GM19238 (cell line): ENCODE results near the gene CYB5A.

ENCODE experiments used
- DNase-seq: peaks from one replicate; pipeline ENCODE4 v3.0.0; 2011; ENCODE audit warnings: low spot score; ENCODE audit not compliant: insufficient read length

CYB5A gene

GRCh38 chr18:74278058-74278457, 13.7 kb downstream of the CYB5A start:
- DNase-seq = no peak

- DNase-seq = no peak
Observed at GRCh38 chr18:74277296-74277695, 14.5 kb downstream of the CYB5A start.

- no peak for DNase-seq
Observed at GRCh38 chr18:74276609-74277008, 15.2 kb downstream of the CYB5A start.

DNA sequence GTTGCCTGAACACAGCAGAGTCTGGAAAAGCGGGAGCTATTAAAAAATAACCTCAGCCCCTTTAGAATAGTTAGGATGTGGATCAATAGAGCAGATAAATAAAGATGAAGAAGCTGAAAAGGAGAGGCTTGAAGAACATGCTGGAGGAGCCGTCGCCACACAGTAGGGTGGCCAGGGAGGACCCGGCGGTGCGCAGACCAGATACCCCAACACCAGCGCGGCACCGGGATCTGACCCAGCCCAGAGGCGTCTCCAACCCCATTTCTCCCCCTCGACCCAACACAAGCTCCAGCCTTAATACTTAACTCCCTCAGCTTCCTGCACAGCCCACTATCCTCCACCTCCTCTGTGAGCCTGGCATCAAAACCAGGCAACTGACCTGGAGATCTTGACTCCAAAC, 16.0 kb downstream of the CYB5A start:
- no peak for DNase-seq

DNA sequence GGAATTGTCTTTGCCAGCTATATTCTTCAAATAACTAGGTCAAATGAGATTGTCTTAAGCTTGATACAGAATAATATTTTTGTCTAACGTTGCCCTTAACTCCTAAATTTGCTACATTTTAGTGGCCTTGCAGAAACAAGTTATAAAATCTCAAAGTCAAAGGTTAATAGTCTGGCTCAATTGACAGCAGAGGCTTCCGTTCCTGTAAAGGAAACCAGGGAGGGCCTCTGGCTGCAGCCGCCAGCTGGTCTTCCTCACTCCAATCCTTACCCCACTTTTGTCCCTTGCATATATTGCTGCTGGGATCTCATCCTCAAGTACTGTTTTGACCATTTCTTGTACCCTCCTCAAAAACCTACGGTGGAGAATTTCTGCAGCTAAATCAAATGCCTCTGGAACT, 17.1 kb downstream of the CYB5A start:
- no peak for DNase-seq

DNA sequence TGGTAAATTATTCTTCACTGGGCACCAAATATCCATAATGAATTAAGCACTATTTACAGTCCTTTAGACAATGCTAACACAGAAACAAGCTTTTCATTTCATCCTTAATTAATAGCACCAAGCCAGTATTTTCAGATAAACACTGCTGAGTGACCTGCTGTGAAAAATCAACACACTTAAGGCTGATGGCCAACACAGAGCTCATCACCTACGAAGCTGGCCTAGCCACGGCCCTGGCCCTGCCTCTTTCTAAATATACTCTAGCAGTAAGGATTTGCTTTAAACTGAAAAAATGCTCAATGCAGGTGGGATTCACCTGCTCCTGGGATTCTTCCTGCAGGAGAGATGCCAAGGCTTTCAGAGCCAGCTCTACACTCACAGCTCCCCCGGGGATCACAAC, 18.4 kb downstream of the CYB5A start:
- no peak for DNase-seq

- no peak for DNase-seq
Observed at GRCh38 chr18:74271635-74272034, 20.1 kb downstream of the CYB5A start.

- DNase-seq = no peak
Observed at GRCh38 chr18:74268933-74269620, 22.7 kb downstream of the CYB5A start.

DNA sequence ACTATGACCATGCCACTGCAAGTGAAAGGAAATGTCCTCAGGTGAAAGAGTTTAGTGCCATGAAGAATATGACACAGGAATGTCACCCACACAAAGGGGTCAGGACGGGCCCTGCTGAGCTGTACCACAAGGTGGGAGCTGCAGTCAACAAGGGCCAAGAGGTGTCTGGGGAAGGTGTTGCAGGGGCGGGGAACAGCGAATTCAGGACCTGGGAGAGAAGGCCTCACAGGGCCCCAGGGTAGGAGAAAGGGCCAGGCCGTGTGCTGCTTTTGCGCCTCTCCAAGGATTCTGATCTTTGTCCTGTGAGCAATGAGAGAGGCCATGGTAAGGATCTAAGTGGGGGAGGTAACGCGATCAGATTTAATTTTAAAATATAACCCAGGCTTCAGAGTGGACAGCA, 23.6 kb downstream of the CYB5A start:
- DNase-seq = no peak

DNA sequence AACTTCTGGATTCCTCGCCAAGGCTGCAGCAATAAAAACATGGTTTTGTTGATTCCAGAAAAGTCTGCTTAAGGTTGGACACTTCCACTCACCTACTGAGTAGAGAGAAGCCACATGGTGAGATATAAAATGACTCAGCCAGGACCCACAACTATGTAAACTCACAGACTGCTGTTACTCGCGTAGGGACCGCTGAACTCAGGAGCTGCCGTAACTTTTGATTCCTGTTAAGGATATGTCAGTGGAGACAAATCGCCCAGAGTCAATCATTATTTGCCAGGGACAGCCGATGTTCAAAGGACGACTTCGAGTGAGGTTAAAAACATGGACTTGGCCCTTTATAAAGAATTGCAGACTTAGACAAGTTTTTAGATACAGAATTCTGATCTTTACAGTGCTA, 25.6 kb downstream of the CYB5A start:
- no peak for DNase-seq

GRCh38 chr18:74265546-74266098, 26.1 kb downstream of the CYB5A start:
- no peak for DNase-seq

DNA sequence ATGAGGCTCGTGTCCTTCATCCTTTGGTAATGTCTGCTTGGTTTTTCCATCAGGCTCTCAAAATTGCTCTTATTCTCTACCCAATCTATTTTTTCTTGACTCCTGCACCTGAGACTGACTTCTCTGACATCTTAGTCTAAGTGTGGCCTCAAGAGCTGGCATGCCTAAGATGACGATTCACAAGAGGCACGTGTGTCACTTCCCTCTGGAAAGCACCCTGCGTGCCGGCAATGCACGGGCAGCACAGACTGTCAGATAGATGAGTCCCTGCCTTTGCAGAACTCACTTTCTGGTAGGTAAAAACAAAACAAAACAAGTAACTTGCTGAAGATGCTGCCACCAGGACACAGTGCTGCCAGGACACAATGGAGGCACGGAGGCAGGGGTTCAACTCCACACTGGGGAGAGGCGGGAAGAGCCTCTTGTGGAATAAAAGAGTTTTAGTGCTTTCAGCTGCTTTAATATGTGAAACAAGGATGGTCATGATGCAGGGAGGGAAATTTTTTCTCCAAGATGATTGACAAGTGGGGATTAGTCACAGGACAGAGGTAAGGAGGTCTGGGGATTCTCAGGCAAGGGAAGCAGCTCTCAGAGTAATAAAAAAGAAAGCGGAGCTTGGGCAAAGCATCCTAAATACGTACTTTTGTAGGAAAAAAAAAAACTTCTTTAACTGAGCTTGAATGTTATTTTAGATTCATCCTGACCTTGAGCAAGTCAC, 27.3 kb downstream of the CYB5A start:
- DNase-seq = peak; percentile 26

DNA sequence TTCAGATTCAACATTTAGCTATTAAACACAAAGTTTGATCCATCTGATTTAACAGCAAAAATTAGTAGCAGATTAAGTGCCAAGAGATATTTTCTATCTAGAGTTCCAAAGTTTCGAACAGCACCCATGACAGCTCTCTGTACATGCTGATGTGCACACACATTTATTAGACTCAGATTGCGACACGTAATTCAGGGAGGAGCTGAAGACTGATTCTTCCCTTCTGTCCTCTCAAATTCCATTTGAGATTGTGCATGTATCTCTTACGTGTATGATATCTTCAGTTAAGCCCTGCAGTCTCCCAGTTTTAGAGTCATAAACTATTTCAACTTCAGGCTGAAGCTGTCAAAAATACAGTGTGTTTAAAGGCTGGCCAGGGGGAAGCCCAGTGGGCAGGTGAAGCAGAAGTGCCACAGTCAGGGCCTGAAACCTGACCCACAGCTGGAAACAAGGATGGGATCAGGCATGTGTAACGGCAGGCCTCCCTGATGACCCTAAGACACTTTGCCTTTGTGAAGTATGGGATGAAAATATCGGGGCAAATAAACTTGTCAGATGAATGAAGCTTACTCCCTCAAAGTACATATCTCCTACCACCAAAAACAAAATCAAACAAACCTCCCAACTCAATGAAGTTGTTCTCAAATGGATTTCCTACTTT, 30.6 kb downstream of the CYB5A start:
- no peak for DNase-seq

DNA sequence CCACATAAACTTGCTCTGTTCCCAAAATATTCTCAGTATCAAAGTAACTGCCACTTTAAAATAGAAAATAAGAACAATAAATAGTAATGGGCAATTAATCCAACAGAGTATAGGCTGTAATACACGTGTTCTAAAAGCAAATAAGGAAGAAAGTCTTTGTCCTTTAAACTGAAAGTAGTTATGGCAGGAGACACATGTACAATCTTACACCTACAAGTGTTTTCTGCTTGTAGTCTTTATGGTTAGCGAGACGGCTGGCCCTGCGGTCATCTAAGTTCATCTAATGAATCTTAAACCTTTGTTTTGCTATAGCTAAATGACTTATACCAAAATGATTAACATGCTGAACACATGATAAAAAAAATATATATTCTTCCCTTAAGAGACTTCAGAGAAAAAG, 32.4 kb downstream of the CYB5A start:
- DNase-seq = no peak

- no peak for DNase-seq
Observed at GRCh38 chr18:74257083-74257482, 34.7 kb downstream of the CYB5A start.

- DNase-seq = no peak
Observed at GRCh38 chr18:74256190-74256589, 35.6 kb downstream of the CYB5A start.

GRCh38 chr18:74255131-74255616, 36.6 kb downstream of the CYB5A start:
- no peak for DNase-seq

DNA sequence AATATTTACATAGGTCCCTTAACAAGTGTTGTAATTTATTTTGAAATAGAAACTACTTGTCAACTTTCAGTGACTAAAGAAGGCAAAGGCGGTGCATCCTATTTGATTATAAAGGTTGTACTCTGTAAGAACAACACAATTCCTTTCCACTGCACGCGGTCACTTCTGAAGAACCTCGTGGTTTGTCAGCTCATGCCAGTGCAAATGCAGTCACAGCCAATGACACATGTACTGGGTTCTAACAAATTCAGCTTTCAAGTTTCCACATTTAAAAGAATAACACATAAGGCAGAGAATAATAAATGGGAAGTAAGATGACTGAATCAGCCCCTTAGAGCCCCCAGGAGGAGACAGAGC, 39.7 kb downstream of the CYB5A start:
- no peak for DNase-seq

- no peak for DNase-seq
Observed at GRCh38 chr18:74251297-74252038, 40.3 kb downstream of the CYB5A start.

DNA sequence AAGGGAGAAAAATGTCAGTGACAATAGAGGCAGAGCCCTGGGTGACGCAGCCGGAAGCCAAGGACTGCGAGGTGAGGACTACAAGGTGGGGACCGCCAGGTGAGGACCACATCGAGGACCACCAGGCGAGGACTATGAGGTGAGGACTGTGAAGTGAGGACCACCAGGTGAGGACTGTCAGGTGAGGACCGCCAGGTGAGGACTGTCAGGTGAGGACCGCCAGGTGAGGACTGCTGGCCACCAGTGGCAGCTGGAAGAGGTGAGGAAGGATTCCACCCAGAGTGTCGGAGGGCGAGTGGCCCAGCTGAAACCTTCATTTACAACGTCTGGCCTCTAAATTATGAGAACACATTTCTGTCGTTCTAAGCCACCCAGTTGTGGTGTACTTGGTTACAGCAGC, 41.6 kb downstream of the CYB5A start:
- no peak for DNase-seq

GRCh38 chr18:74249181-74249968, 42.4 kb downstream of the CYB5A start:
- DNase-seq = no peak
